Thoracic aorta (tissue), 2 donors: ENCODE data around the gene PDZD4. TPM values are rescaled to one million over a fixed set of nuclear protein-coding genes. Genes with fewer than 3 reads are reported as not detected.

Experiments used
- ATAC-seq: fragments of 150-250 bp; one replicate; pipeline ENCODE4 v1.8.0; 2017; ENCODE audit warnings: low read depth; ENCODE audit not compliant: insufficient number of reproducible peaks, low FRiP score
- DNase-seq: peaks from one replicate; pipeline ENCODE4 v3.0.0-alpha.2; 2020; ENCODE audit warnings: low spot score
- H3K27ac ChIP-seq, 2 donors: fragments of 200-600 bp; sonication (generic); 1 replicate in 1 of 2; 2 replicates in 1 of 2; pipeline ENCODE4 v1.5.1; 2016; ENCODE audit warnings: mild to moderate bottlenecking in 2 of 2, moderate library complexity in 2 of 2
- H3K27me3 ChIP-seq: fragments of 200-600 bp; sonication (generic); replicated peaks from 2 replicates; pipeline ENCODE4 v1.6.0; 2016; ENCODE audit warnings: mild to moderate bottlenecking; ENCODE audit not compliant: insufficient read depth
- H3K36me3 ChIP-seq: fragments of 200-600 bp; sonication (generic); one replicate; pipeline ENCODE4 v1.5.1; 2016
- H3K4me1 ChIP-seq, 2 donors: fragments of 200-600 bp; sonication (generic); 1 replicate in 1 of 2; 2 replicates in 1 of 2; pipeline versions ENCODE4 v1.5.1 to v1.6.0; 2016; ENCODE audit warnings: low read depth in 2 of 2, mild to moderate bottlenecking in 1 of 2; ENCODE audit not compliant: control insufficient read depth in 1 of 2
- H3K4me3 ChIP-seq: fragments of 200-600 bp; sonication (generic); 2 replicates; pipeline ENCODE4 v1.5.1; 2016; ENCODE audit warnings: mild to moderate bottlenecking
- H3K9me3 ChIP-seq: fragments of 200-600 bp; sonication (generic); 2 replicates; pipeline ENCODE4 v1.5.1; 2016
- CTCF ChIP-seq: fragments of 200-600 bp; sonication (generic); IDR thresholded peaks from one replicate; pipeline ENCODE4 v1.5.1; 2019; ENCODE audit warnings: antibody characterized with exemption
- total RNA-seq, 2 donors: library from RNA; depleted of rRNA; stranded (reverse); fragments of >200 nt; gene quantifications; one replicate each; pipeline versions ENCODE4 v1.1.0 to v1.2.3, GENCODE V29; 2016

PDZD4 gene
- total RNA-seq, 2 donors from 2014 or later: 4.4 to 11.6 TPM

GRCh38 chrX:153814591-153815315 lies 15.6 kb downstream of the PDZD4 start:
- no peak overlapping the region for H3K27ac ChIP-seq
- no peak overlapping the region for H3K4me3 ChIP-seq
- no peaks in the 10 kb centered on the region for H3K36me3 ChIP-seq
- H3K27me3 ChIP-seq: no peaks in the 10 kb centered on the region
- DNase-seq (no peak), ATAC-seq (no peak)
- TF ChIP-seq CTCF: no peak
- H3K4me1 ChIP-seq: peaks cover 0 to 3% of the 10 kb centered on the region in 2 donors
- no peaks in the 10 kb centered on the region for H3K9me3 ChIP-seq

GRCh38 chrX:153813161-153813560 lies 17.2 kb downstream of the PDZD4 start:
- no peak overlapping the region for H3K4me3 ChIP-seq
- no peaks in the 10 kb centered on the region for H3K9me3 ChIP-seq
- no peak for ATAC-seq
- DNase-seq: no peak
- no peak for TF ChIP-seq CTCF
- H3K4me1 ChIP-seq: no peaks in the 10 kb centered on the region
- no peaks in the 10 kb centered on the region for H3K27me3 ChIP-seq
- H3K36me3 ChIP-seq: no peaks in the 10 kb centered on the region
- no peak overlapping the region for H3K27ac ChIP-seq

GRCh38 chrX:153812220-153812619 lies 18.1 kb downstream of the PDZD4 start:
- Histone ChIP-seq H3K9me3 (no peaks in the 10 kb centered on the region), H3K27me3 (no peaks in the 10 kb centered on the region), H3K27ac (no peak overlapping the region), H3K4me3 (no peak overlapping the region), H3K4me1 (no peaks in the 10 kb centered on the region), H3K36me3 (no peaks in the 10 kb centered on the region)
- DNase-seq: no peak
- ATAC-seq: no peak
- no peak for TF ChIP-seq CTCF

GRCh38 chrX:153807976-153808375 lies 22.4 kb downstream of the PDZD4 start:
- no peaks in the 10 kb centered on the region for H3K9me3 ChIP-seq
- H3K36me3 ChIP-seq: no peaks in the 10 kb centered on the region
- H3K27ac ChIP-seq: no peak overlapping the region
- no peak overlapping the region for H3K4me3 ChIP-seq
- ATAC-seq (no peak), DNase-seq (no peak)
- no peak for TF ChIP-seq CTCF
- no peaks in the 10 kb centered on the region for H3K27me3 ChIP-seq
- no peaks in the 10 kb centered on the region for H3K4me1 ChIP-seq

GRCh38 chrX:153806999-153807575 lies 23.3 kb downstream of the PDZD4 start:
- no peak for DNase-seq
- ATAC-seq: no peak
- H3K27me3 ChIP-seq: no peaks in the 10 kb centered on the region

More at GRCh38 chrX:153806999-153807575, 23.3 kb downstream of the PDZD4 start:
- Histone ChIP-seq H3K36me3 (no peaks in the 10 kb centered on the region), H3K9me3 (no peaks in the 10 kb centered on the region), H3K4me1 (no peaks in the 10 kb centered on the region), H3K4me3 (no peak overlapping the region), H3K27ac (no peak overlapping the region)
- no peak for TF ChIP-seq CTCF
